K562 (cell line): Measurements from ENCODE around the gene ACSL6. TPM values are rescaled to one million over a fixed set of nuclear protein-coding genes. Genes with fewer than 3 reads are reported as not detected.

ENCODE experiments used
- CSDE1 ChIP-seq, 2 experiments: fragments of 450-650 bp; IDR thresholded peaks; 2 replicates each; pipeline ENCODE4 v1.6.1; 2016; ENCODE audit warnings: mild to moderate bottlenecking in 1 of 2
- DMBX1 ChIP-seq: fragments of 250-450 bp; sonication (Bioruptor Pico); IDR thresholded peaks from 2 replicates; pipeline ENCODE4 v1.8.0; 2022; ENCODE audit warnings: inconsistent platforms, mild to moderate bottlenecking, moderate library complexity, borderline replicate concordance
- E2F3 ChIP-seq: fragments of 250-450 bp; sonication (Bioruptor Pico); IDR thresholded peaks from 2 replicates; pipeline ENCODE4 v1.4.0; 2020; ENCODE audit warnings: mild to moderate bottlenecking
- ELF1 ChIP-seq: fragments of 200-800 bp; sonication (Bioruptor generic); IDR thresholded peaks from 2 replicates; pipeline ENCODE4 v1.6.1; 2016; ENCODE audit warnings: missing genetic modification characterization, missing compliant biosample characterization
- ETV5 ChIP-seq: sonication (generic); formaldehyde crosslinking; IDR thresholded peaks from 2 replicates; pipeline ENCODE4 v1.4.0; 2020; ENCODE audit warnings: low read depth, mild to moderate bottlenecking, missing genetic modification reagents
- MTA3 ChIP-seq: fragments of 450-650 bp; formaldehyde crosslinking; IDR thresholded peaks from 2 replicates; pipeline ENCODE4 v1.6.1; 2017; ENCODE audit warnings: mild to moderate bottlenecking, borderline replicate concordance
- NR2F6 ChIP-seq: fragments of 450-650 bp; formaldehyde crosslinking; IDR thresholded peaks from 2 replicates; pipeline ENCODE4 v1.4.0; 2020; ENCODE audit warnings: mild to moderate bottlenecking
- PRMT5 ChIP-seq: sonication (generic); formaldehyde crosslinking; IDR thresholded peaks from 2 replicates; pipeline ENCODE4 v1.5.0; 2020; ENCODE audit warnings: missing genetic modification reagents
- PTTG1 ChIP-seq: fragments of 450-650 bp; IDR thresholded peaks from 2 replicates; pipeline ENCODE4 v1.6.1; 2016; ENCODE audit warnings: low read depth, mild to moderate bottlenecking, missing genetic modification characterization, missing compliant biosample characterization
- SAFB ChIP-seq: fragments of 200-400 bp; formaldehyde crosslinking; IDR thresholded peaks from 2 replicates; pipeline ENCODE4 v1.6.1; 2017; ENCODE audit warnings: low read depth, low read length, borderline replicate concordance
- SMARCB1 ChIP-seq: IDR thresholded peaks from 2 replicates; pipeline ENCODE4 v1.6.1; 2011; ENCODE audit warnings: improper control_type of control experiment, low read depth; ENCODE audit not compliant: insufficient read length
- SRF ChIP-seq, 2 experiments: fragments of 250-450, 450-650 bp in 1 of 2; sonication (Bioruptor Pico) in 1 of 2; sonication (generic) in 1 of 2; formaldehyde crosslinking; IDR thresholded peaks; 2 replicates each; pipeline versions ENCODE4 v1.5.0 to v1.5.1; 2020 to 2022; ENCODE audit warnings: mild to moderate bottlenecking in 1 of 2, missing genetic modification reagents in 1 of 2
- STAG1 ChIP-seq: sonication (generic); formaldehyde crosslinking; IDR thresholded peaks from 2 replicates; pipeline ENCODE4 v1.5.0; 2020; ENCODE audit warnings: missing genetic modification reagents, borderline replicate concordance
- TEAD1 ChIP-seq, 2 experiments: fragments of 450-650 bp in 1 of 2; sonication (generic) in 1 of 2; formaldehyde crosslinking; IDR thresholded peaks; 2 replicates each; pipeline versions ENCODE4 v1.4.0 to v1.8.0; 2020 to 2022; ENCODE audit warnings: mild to moderate bottlenecking in 2 of 2, missing genetic modification reagents in 1 of 2
- ZNF24 ChIP-seq: fragments of 450-650 bp; IDR thresholded peaks from 2 replicates; pipeline ENCODE4 v1.6.1; 2016
- ZNF445 ChIP-seq: fragments of 250-450 bp; sonication (Bioruptor Pico); IDR thresholded peaks from 2 replicates; pipeline ENCODE4 v1.4.0; 2020; ENCODE audit warnings: low read depth, mild to moderate bottlenecking, moderate library complexity
- ZNF507 ChIP-seq: conservative IDR thresholded peaks from 2 replicates; pipeline ENCODE4 v1.6.1; 2017; ENCODE audit warnings: missing genetic modification characterization, missing compliant biosample characterization
- ZNF57 ChIP-seq: fragments of 450-650 bp; formaldehyde crosslinking; IDR thresholded peaks from 2 replicates; pipeline ENCODE4 v1.4.0; 2020; ENCODE audit warnings: mild to moderate bottlenecking, moderate library complexity
- polyA plus RNA-seq, 8 experiments: library from polyadenylated mRNA; depleted of rRNA in 4 of 8; stranded (reverse) in 5 of 8; unstranded in 3 of 8; fragments of >200 nt; fragmentation: Nextera tagmentation in 2 of 8; fragmentation: Illumina TruSeq in 1 of 8; extraction: Ambion mirVana in 2 of 8; extraction: Trizol in 1 of 8; gene quantifications; 2 replicates each; pipeline versions ENCODE4 v1.2.1 to v1.2.3, GENCODE V29; 2011 to 2014; ENCODE audit warnings: inconsistent platforms in 1 of 8, missing spikeins in 1 of 8
- total RNA-seq, 7 experiments: library from RNA; depleted of rRNA in 6 of 7; stranded (reverse); fragments of >200 nt in 6 of 7; fragmentation: Illumina TruSeq in 2 of 7; extraction: Trizol in 2 of 7; gene quantifications; 2 replicates each; pipeline versions ENCODE4 v1.2.1 to v1.2.3, GENCODE V29; 2011 to 2021; ENCODE audit warnings: low replicate concordance in 1 of 7
- TF ChIP-seq, protein P1 (sequence below): fragments of 250-450 bp; sonication (Bioruptor Pico); IDR thresholded peaks from 2 replicates; pipeline ENCODE4 v1.8.0; 2022; ENCODE audit warnings: inconsistent platforms
- TF ChIP-seq, protein P2 (sequence below): fragments of 250-450 bp; sonication (Bioruptor Pico); IDR thresholded peaks from 2 replicates; pipeline ENCODE4 v1.5.0; 2020; ENCODE audit warnings: mild to moderate bottlenecking
- TF ChIP-seq, protein P3 (sequence below): fragments of 450-650 bp; IDR thresholded peaks from 2 replicates; pipeline ENCODE4 v1.6.1; 2017; ENCODE audit warnings: antibody characterized with exemption, mild to moderate bottlenecking

The ACSL6 gene
- total and polyA plus RNA-seq, 9 of the 15 experiments (the other 6 are each of a cell fraction or from before 2014, with no cell fraction given), result 0.50 to 1.5 (median 0.69) TPM

GRCh38 chr5:131996210-131997025 is 15.0 kb downstream of the ACSL6 start (continued):
- TF ChIP-seq DMBX1 (CRISPR knock-in tag) (peak; percentile 66; the same call in 1 of the 2 replicates), SMARCB1 (no peak), CSDE1 (IDR thresholded peaks at IDR 0.05) (no peak), TEAD1 (CRISPR knock-in tag; IDR thresholded peaks at IDR 0.05) (peak; percentile 92 to 96), PRMT5 (CRISPR knock-in tag) (no peak), ZNF57 (no peak), SAFB (no peak), ZNF445 (CRISPR knock-in tag) (no peak), ZNF24 (peak; percentile 31; the same call in 1 of the 2 replicates), ELF1 (tag) (no peak), ETV5 (CRISPR knock-in tag) (peak; percentile 60; the same call in 1 of the 2 replicates), ZNF507 (tag) (no peak), NR2F6 (CRISPR knock-in tag) (no peak), PTTG1 (tag) (no peak), MTA3 (peak; percentile 54; the same call in 1 of the 2 replicates), STAG1 (CRISPR knock-in tag) (no peak), SRF (CRISPR knock-in tag; IDR thresholded peaks at IDR 0.05) (0 out of 4 replicates have a peak, but pooled peaks of 1 of the 2 experiments have one; percentile 18), E2F3 (CRISPR knock-in tag) (no peak)
- TF ChIP-seq, protein P1, sequence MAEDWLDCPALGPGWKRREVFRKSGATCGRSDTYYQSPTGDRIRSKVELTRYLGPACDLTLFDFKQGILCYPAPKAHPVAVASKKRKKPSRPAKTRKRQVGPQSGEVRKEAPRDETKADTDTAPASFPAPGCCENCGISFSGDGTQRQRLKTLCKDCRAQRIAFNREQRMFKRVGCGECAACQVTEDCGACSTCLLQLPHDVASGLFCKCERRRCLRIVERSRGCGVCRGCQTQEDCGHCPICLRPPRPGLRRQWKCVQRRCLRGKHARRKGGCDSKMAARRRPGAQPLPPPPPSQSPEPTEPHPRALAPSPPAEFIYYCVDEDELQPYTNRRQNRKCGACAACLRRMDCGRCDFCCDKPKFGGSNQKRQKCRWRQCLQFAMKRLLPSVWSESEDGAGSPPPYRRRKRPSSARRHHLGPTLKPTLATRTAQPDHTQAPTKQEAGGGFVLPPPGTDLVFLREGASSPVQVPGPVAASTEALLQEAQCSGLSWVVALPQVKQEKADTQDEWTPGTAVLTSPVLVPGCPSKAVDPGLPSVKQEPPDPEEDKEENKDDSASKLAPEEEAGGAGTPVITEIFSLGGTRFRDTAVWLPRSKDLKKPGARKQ, result no peak
- TF ChIP-seq, protein P2, sequence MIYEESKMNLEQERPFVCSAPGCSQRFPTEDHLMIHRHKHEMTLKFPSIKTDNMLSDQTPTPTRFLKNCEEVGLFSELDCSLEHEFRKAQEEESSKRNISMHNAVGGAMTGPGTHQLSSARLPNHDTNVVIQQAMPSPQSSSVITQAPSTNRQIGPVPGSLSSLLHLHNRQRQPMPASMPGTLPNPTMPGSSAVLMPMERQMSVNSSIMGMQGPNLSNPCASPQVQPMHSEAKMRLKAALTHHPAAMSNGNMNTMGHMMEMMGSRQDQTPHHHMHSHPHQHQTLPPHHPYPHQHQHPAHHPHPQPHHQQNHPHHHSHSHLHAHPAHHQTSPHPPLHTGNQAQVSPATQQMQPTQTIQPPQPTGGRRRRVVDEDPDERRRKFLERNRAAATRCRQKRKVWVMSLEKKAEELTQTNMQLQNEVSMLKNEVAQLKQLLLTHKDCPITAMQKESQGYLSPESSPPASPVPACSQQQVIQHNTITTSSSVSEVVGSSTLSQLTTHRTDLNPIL (CRISPR knock-in tag), result no peak
- TF ChIP-seq, protein P3, sequence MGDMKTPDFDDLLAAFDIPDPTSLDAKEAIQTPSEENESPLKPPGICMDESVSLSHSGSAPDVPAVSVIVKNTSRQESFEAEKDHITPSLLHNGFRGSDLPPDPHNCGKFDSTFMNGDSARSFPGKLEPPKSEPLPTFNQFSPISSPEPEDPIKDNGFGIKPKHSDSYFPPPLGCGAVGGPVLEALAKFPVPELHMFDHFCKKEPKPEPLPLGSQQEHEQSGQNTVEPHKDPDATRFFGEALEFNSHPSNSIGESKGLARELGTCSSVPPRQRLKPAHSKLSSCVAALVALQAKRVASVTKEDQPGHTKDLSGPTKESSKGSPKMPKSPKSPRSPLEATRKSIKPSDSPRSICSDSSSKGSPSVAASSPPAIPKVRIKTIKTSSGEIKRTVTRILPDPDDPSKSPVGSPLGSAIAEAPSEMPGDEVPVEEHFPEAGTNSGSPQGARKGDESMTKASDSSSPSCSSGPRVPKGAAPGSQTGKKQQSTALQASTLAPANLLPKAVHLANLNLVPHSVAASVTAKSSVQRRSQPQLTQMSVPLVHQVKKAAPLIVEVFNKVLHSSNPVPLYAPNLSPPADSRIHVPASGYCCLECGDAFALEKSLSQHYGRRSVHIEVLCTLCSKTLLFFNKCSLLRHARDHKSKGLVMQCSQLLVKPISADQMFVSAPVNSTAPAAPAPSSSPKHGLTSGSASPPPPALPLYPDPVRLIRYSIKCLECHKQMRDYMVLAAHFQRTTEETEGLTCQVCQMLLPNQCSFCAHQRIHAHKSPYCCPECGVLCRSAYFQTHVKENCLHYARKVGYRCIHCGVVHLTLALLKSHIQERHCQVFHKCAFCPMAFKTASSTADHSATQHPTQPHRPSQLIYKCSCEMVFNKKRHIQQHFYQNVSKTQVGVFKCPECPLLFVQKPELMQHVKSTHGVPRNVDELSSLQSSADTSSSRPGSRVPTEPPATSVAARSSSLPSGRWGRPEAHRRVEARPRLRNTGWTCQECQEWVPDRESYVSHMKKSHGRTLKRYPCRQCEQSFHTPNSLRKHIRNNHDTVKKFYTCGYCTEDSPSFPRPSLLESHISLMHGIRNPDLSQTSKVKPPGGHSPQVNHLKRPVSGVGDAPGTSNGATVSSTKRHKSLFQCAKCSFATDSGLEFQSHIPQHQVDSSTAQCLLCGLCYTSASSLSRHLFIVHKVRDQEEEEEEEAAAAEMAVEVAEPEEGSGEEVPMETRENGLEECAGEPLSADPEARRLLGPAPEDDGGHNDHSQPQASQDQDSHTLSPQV, result no peak
